ENCODE results near the gene HSD17B7.
"Not testable (repeated sequence)": the region's sequence is repeated elsewhere in the genome, so short reads cannot be mapped to it uniquely, and the experiment has no call there.

The HSD17B7 gene

GRCh38 chr1:162796617-162797279 is 6.2 kb downstream of the HSD17B7 start:
- DNase-seq (ENCODE audit: low spot score); H3K4me1 ChIP-seq (ENCODE audit: insufficient read depth, poor library complexity, severe bottlenecking); H3K27ac ChIP-seq (ENCODE audit: poor library complexity, severe bottlenecking); H3K9me3 ChIP-seq (ENCODE audit: severe bottlenecking); ATAC-seq (ENCODE audit: low read depth); H3K27me3 ChIP-seq (ENCODE audit: insufficient read depth, poor library complexity, severe bottlenecking); H3K4me3 ChIP-seq (ENCODE audit: severe bottlenecking): not testable (repeated sequence)
- H3K36me3 ChIP-seq (ENCODE audit: low read depth): peaks cover 23% of the 10 kb centered on the region

GRCh38 chr1:162799995-162800830 is 9.7 kb downstream of the HSD17B7 start:
- peak; percentile 94 for ATAC-seq (ENCODE audit: low read depth)
- H3K27ac ChIP-seq (ENCODE audit: poor library complexity, severe bottlenecking); DNase-seq (ENCODE audit: low spot score); H3K9me3 ChIP-seq (ENCODE audit: severe bottlenecking); H3K27me3 ChIP-seq (ENCODE audit: insufficient read depth, poor library complexity, severe bottlenecking); H3K4me3 ChIP-seq (ENCODE audit: severe bottlenecking); H3K4me1 ChIP-seq (ENCODE audit: insufficient read depth, poor library complexity, severe bottlenecking): not testable (repeated sequence)
- H3K36me3 ChIP-seq (ENCODE audit: low read depth): peaks cover 42% of the 10 kb centered on the region
- TF ChIP-seq CTCF (IDR thresholded peaks at IDR 0.05; ENCODE audit: poor library complexity, severe bottlenecking): peak; percentile 78

- H3K4me1 ChIP-seq (ENCODE audit: insufficient read depth, poor library complexity, severe bottlenecking); H3K4me3 ChIP-seq (ENCODE audit: severe bottlenecking); H3K27me3 ChIP-seq (ENCODE audit: insufficient read depth, poor library complexity, severe bottlenecking); DNase-seq (ENCODE audit: low spot score); H3K27ac ChIP-seq (ENCODE audit: poor library complexity, severe bottlenecking); ATAC-seq (ENCODE audit: low read depth); H3K9me3 ChIP-seq (ENCODE audit: severe bottlenecking): not testable (repeated sequence)
- peaks cover 36% of the 10 kb centered on the region for H3K36me3 ChIP-seq (ENCODE audit: low read depth)
These were observed 17.0 kb downstream of the HSD17B7 start for GRCh38 chr1:162807503-162807902.

- not testable (repeated sequence) for H3K27me3 ChIP-seq (ENCODE audit: insufficient read depth, poor library complexity, severe bottlenecking); H3K4me3 ChIP-seq (ENCODE audit: severe bottlenecking); ATAC-seq (ENCODE audit: low read depth); H3K9me3 ChIP-seq (ENCODE audit: severe bottlenecking); H3K4me1 ChIP-seq (ENCODE audit: insufficient read depth, poor library complexity, severe bottlenecking); H3K36me3 ChIP-seq (ENCODE audit: low read depth); H3K27ac ChIP-seq (ENCODE audit: poor library complexity, severe bottlenecking); DNase-seq (ENCODE audit: low spot score)
These were observed 21.9 kb downstream of the HSD17B7 start for GRCh38 chr1:162812357-162812756.

GRCh38 chr1:162818136-162818535 is 27.6 kb downstream of the HSD17B7 start:
- not testable (repeated sequence) for H3K4me3 ChIP-seq (ENCODE audit: severe bottlenecking); H3K27ac ChIP-seq (ENCODE audit: poor library complexity, severe bottlenecking); H3K36me3 ChIP-seq (ENCODE audit: low read depth); H3K4me1 ChIP-seq (ENCODE audit: insufficient read depth, poor library complexity, severe bottlenecking); H3K27me3 ChIP-seq (ENCODE audit: insufficient read depth, poor library complexity, severe bottlenecking); H3K9me3 ChIP-seq (ENCODE audit: severe bottlenecking); ATAC-seq (ENCODE audit: low read depth); DNase-seq (ENCODE audit: low spot score)

- H3K4me3 ChIP-seq (ENCODE audit: severe bottlenecking); H3K9me3 ChIP-seq (ENCODE audit: severe bottlenecking); H3K27ac ChIP-seq (ENCODE audit: poor library complexity, severe bottlenecking); H3K36me3 ChIP-seq (ENCODE audit: low read depth); H3K27me3 ChIP-seq (ENCODE audit: insufficient read depth, poor library complexity, severe bottlenecking); H3K4me1 ChIP-seq (ENCODE audit: insufficient read depth, poor library complexity, severe bottlenecking); DNase-seq (ENCODE audit: low spot score); ATAC-seq (ENCODE audit: low read depth): not testable (repeated sequence)
These were observed 28.2 kb downstream of the HSD17B7 start for GRCh38 chr1:162818666-162819065.

- Histone ChIP-seq H3K9me3 (ENCODE audit: severe bottlenecking) (no peaks in the 10 kb centered on the region), H3K27me3 (ENCODE audit: insufficient read depth, poor library complexity, severe bottlenecking) (no peaks in the 10 kb centered on the region), H3K4me3 (ENCODE audit: severe bottlenecking) (peak overlapping the region; percentile 25), H3K36me3 (ENCODE audit: low read depth) (no peaks in the 10 kb centered on the region), H3K27ac (ENCODE audit: poor library complexity, severe bottlenecking) (no peak overlapping the region), H3K4me1 (ENCODE audit: insufficient read depth, poor library complexity, severe bottlenecking) (peaks cover 7% of the 10 kb centered on the region)
- TF ChIP-seq CTCF (IDR thresholded peaks at IDR 0.05; ENCODE audit: poor library complexity, severe bottlenecking): no peak
- DNase-seq (ENCODE audit: low spot score): peak; percentile 43
- ATAC-seq (ENCODE audit: low read depth): peak; percentile 73
These were observed 32.1 kb downstream of the HSD17B7 start for GRCh38 chr1:162822391-162823200.
